Activated CD8-positive, alpha-beta T cell treated with anti-CD3 and anti-CD28 coated beads for 36 hours (primary cell): Measurements from ENCODE around the gene TAS2R42. TPM values are rescaled to one million over a fixed set of nuclear protein-coding genes. Genes with fewer than 3 reads are reported as not detected.

Source experiments
- ATAC-seq: fragments of 200-7000 bp; cut with Tn5 transposase; one replicate; pipeline ENCODE4 v1.10.0; 2021; ENCODE audit warnings: mild to moderate bottlenecking, moderate library complexity
- CTCF ChIA-PET: fragments of 350-600 bp; sonication (Branson Sonifier 250); formaldehyde crosslinking; loops from one replicate; lab custom pipeline; 2021; ENCODE audit warnings: antibody characterized with exemption; lab: Charles Lee
- POLR2A ChIA-PET: fragments of 350-600 bp; sonication (Branson Sonifier 250); formaldehyde crosslinking; loops from one replicate; lab custom pipeline; 2021; ENCODE audit warnings: antibody characterized with exemption; lab: Charles Lee
- DNase-seq: peaks from one replicate; pipeline ENCODE4 v3.0.0-alpha.2; 2020
- H3K27ac Mint-ChIP-seq: one replicate; pipeline ENCODE4 v1.8.0; 2021; ENCODE audit warnings: mild to moderate bottlenecking, mixed read lengths
- H3K27me3 Mint-ChIP-seq: one replicate; pipeline ENCODE4 v1.8.0; 2021; ENCODE audit warnings: mixed read lengths
- H3K36me3 Mint-ChIP-seq: one replicate; pipeline ENCODE4 v1.8.0; 2021; ENCODE audit warnings: low read depth, mixed read lengths
- H3K4me1 Mint-ChIP-seq: one replicate; pipeline ENCODE4 v1.8.0; 2021; ENCODE audit warnings: low read depth, mixed read lengths
- H3K4me3 Mint-ChIP-seq: one replicate; pipeline ENCODE4 v1.8.0; 2021; ENCODE audit warnings: mild to moderate bottlenecking, moderate library complexity, mixed read lengths
- H3K9me3 Mint-ChIP-seq: one replicate; pipeline ENCODE4 v1.8.0; 2021; ENCODE audit warnings: mixed read lengths
- intact Hi-C: fragments of 100-400 bp; cut with micrococcal nuclease; formaldehyde crosslinking; loops from one replicate; pipeline ENCODE4 v1.10.0; 2022
- total RNA-seq, 2 experiments: library from RNA; stranded (reverse); gene quantifications; one replicate each; pipeline ENCODE4 v1.2.3, GENCODE V29; 2021
- TF ChIP-seq, protein P1 (sequence below): fragments of 200-600 bp; IDR thresholded peaks from one replicate; pipeline ENCODE4 v1.8.0; 2022; ENCODE audit warnings: antibody characterized with exemption, mild to moderate bottlenecking

TAS2R42 gene
- total RNA-seq, 2 experiments from 2014 or later, result not detected

DNA sequence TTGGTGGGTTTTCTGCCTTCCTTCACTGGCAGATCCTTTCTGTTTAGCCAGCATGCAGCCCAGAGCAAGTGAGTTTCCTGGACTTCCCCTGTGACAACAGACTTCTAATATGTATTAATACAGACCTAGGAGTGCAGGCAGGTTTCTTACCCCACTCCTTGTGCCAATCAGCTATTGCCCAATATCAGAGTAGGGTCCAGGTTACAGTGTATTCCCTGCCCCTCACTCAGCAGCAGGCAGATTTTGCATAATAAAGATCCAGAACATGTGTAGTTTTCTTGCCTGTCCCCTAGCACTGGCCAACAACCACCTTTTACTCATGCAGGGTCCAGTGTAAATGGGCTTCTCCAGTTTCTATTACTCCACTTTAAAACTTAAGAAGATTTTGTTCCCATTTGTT, 20.4 kb downstream of the TAS2R42 start:
- DNase-seq, result no peak
- no peak for ATAC-seq
- no peak overlapping the region for H3K27ac Mint-ChIP-seq
- H3K9me3 Mint-ChIP-seq, result no peaks in the 10 kb centered on the region
- TF ChIP-seq, protein P1, sequence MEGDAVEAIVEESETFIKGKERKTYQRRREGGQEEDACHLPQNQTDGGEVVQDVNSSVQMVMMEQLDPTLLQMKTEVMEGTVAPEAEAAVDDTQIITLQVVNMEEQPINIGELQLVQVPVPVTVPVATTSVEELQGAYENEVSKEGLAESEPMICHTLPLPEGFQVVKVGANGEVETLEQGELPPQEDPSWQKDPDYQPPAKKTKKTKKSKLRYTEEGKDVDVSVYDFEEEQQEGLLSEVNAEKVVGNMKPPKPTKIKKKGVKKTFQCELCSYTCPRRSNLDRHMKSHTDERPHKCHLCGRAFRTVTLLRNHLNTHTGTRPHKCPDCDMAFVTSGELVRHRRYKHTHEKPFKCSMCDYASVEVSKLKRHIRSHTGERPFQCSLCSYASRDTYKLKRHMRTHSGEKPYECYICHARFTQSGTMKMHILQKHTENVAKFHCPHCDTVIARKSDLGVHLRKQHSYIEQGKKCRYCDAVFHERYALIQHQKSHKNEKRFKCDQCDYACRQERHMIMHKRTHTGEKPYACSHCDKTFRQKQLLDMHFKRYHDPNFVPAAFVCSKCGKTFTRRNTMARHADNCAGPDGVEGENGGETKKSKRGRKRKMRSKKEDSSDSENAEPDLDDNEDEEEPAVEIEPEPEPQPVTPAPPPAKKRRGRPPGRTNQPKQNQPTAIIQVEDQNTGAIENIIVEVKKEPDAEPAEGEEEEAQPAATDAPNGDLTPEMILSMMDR, result no peak
- H3K4me3 Mint-ChIP-seq, result no peak overlapping the region
- peaks cover 62% of the 10 kb centered on the region for H3K4me1 Mint-ChIP-seq
- intact Hi-C loops, result no loop called here
- peaks cover 61% of the 10 kb centered on the region for H3K36me3 Mint-ChIP-seq
- CTCF ChIA-PET, result interaction anchor here (1.7 kb wide), 1 partner anchor 320 kb away, joined by 3 read pairs; no protein-coding TSS in a partner anchor
- POLR2A ChIA-PET, result no interaction called here
- no peaks in the 10 kb centered on the region for H3K27me3 Mint-ChIP-seq

DNA sequence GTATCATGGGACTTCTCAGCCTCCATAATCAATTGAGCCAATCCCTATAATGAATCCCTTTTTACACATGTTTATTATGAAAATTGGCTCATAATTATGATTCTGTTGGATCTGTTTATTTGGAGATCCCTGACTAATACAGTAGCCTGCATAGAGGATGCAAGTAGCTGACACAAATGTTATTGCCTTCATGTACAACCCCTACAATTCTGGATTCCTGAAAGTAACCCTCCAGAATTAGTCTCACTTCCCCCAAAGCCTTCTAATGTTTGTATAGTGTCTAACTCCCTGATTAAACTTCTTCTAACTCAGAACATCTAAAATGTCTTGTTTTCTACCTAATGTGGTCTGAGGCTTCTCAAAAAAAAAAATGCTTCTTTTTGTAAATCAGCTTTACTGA, 22.4 kb downstream of the TAS2R42 start:
- no peaks in the 10 kb centered on the region for H3K9me3 Mint-ChIP-seq
- ATAC-seq, result no peak
- peaks cover 63% of the 10 kb centered on the region for H3K4me1 Mint-ChIP-seq
- H3K4me3 Mint-ChIP-seq, result no peak overlapping the region
- intact Hi-C loops, result no loop called here
- ChIA-PET CTCF (interaction anchor here (1.1 kb wide), 1 partner anchor 13 kb away, joined by 3 read pairs; no protein-coding TSS in a partner anchor), POLR2A (no interaction called here)
- H3K27ac Mint-ChIP-seq, result no peak overlapping the region
- H3K36me3 Mint-ChIP-seq, result peaks cover 67% of the 10 kb centered on the region
- H3K27me3 Mint-ChIP-seq, result no peaks in the 10 kb centered on the region
- TF ChIP-seq, protein P1, result no peak
- DNase-seq, result no peak

DNA sequence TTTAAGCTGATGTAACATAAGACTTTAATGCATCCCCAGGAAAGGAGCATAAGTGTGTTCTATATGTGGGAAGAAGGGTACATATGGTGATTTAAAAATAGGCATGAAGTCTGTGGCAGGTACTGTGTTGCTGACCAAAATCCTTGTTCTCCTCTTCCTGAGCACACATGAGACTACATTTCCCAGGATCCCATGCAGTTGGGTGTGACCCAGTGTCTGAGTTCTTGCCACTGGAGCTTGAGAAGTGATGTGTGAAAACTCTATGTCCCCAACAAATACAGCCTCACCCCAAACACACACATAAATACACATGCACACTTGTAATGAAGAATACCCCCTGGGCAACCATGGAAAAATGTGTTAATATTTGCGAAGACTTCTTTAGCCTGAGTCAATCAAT, 24.2 kb downstream of the TAS2R42 start:
- TF ChIP-seq, protein P1, result no peak
- H3K27ac Mint-ChIP-seq, result no peak overlapping the region
- H3K4me3 Mint-ChIP-seq, result no peak overlapping the region
- H3K27me3 Mint-ChIP-seq, result no peaks in the 10 kb centered on the region
- ATAC-seq (no peak), DNase-seq (no peak)
- CTCF ChIA-PET, result no interaction called here
- H3K36me3 Mint-ChIP-seq, result peaks cover 66% of the 10 kb centered on the region
- peaks cover 52% of the 10 kb centered on the region for H3K4me1 Mint-ChIP-seq
- no peaks in the 10 kb centered on the region for H3K9me3 Mint-ChIP-seq
- intact Hi-C loops, result no loop called here
- POLR2A ChIA-PET, result interaction anchor here (0.7 to 1.4 kb wide), 2 partner anchors 9 to 470 kb away, joined by 4 to 10 read pairs; partner anchors contain the start of gene SMIM10L1

DNA sequence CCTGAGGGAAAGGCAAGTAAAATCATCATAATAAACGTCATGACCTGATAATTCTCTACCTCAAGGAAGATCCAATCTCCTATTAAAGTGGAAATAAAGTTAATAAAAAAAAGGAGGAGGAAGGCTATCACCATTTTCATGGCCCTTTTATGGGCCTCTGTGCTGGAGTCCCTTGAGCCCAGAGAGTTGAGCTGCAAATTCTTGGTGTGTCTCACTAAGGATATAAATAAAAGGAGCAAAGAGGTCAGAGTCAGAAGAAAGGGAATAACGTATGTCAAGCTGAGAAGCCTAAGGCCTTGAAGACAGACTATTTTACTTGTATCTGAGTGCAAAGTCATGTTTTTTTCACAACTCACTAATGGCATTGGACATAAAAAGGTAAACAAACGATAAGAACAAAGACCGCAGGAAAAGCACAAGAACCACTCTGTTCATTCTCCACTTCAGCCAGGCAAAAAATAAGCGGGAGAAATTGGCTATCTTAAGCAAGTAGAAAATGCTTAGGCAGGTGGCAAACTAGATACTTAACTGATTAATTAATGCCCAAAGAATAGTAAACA, 27.8 kb downstream of the TAS2R42 start:
- ChIA-PET POLR2A (no interaction called here), CTCF (no interaction called here)
- intact Hi-C loops, result no loop called here
- peaks cover 62% of the 10 kb centered on the region for H3K36me3 Mint-ChIP-seq
- H3K27ac Mint-ChIP-seq, result no peak overlapping the region
- TF ChIP-seq, protein P1, result no peak
- H3K9me3 Mint-ChIP-seq, result peaks cover 9% of the 10 kb centered on the region
- H3K4me1 Mint-ChIP-seq, result peaks cover 41% of the 10 kb centered on the region
- H3K27me3 Mint-ChIP-seq, result no peaks in the 10 kb centered on the region
- H3K4me3 Mint-ChIP-seq, result no peak overlapping the region
- no peak for DNase-seq
- ATAC-seq, result no peak

DNA sequence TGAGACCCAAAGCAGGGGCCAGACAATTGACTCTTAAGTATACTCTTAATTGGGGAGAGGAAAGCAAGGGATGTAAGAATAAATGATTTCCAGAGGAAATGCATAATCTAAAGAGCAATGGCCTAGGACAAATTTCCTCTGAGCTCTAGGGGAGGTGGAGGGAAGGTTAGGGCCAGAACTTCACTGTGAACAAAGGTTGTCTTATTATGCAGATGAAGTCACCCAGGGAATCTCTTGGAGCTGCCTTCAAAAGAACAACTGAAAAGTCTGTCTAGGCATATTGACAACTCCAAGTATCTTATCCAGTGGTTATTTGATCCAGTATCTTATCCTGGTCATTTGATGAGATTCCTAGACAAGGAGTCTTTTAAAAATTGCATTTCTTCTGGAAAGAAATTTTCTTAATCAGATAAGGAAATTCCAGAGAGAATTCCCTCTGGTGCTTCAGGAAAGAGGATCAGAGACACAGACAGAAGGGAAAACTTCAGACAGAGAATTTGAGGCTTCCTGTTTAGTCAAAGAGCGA, 32.3 kb downstream of the TAS2R42 start:
- Mint-ChIP-seq H3K4me1 (peaks cover 19% of the 10 kb centered on the region), H3K27ac (no peak overlapping the region), H3K36me3 (peaks cover 50% of the 10 kb centered on the region), H3K9me3 (peaks cover 15% of the 10 kb centered on the region), H3K4me3 (no peak overlapping the region), H3K27me3 (no peaks in the 10 kb centered on the region)
- intact Hi-C loops, result no loop called here
- ChIA-PET POLR2A (no interaction called here), CTCF (no interaction called here)
- no peak for DNase-seq
- TF ChIP-seq, protein P1, result no peak
- no peak for ATAC-seq
